Psoas muscle (tissue), 8 donors: ENCODE results near the gene B4GALT1. TPM values are rescaled to one million over a fixed set of nuclear protein-coding genes. Genes with fewer than 3 reads are reported as not detected.

Source experiments
- ATAC-seq, 4 donors: fragments of 200-7000 bp; cut with Tn5 transposase; one replicate each; pipeline ENCODE4 v1.9.1; 2020; ENCODE audit warnings: moderate library complexity in 3 of 4, mild to moderate bottlenecking in 2 of 4
- DNase-seq, 2 donors: peaks; one replicate each; pipeline ENCODE4 v3.0.0-alpha.2; 2020
- H3K27ac ChIP-seq: fragments of 200-600 bp; one replicate; pipeline ENCODE4 v1.8.0; 2022
- H3K27me3 ChIP-seq, 3 donors: fragments of 200-600 bp in 1 of 3; one replicate each; pipeline versions ENCODE4 v1.6.1 to v1.8.0; 2013 to 2022; ENCODE audit warnings: low read length in 2 of 3, mild to moderate bottlenecking in 2 of 3, moderate library complexity in 1 of 3; ENCODE audit not compliant: insufficient read depth in 3 of 3
- H3K36me3 ChIP-seq, 2 donors: fragments of 200-600 bp in 1 of 2; one replicate each; pipeline versions ENCODE4 v1.6.1 to v1.8.0; 2013 to 2022; ENCODE audit warnings: low read depth in 1 of 2, mild to moderate bottlenecking in 1 of 2, moderate library complexity in 1 of 2; ENCODE audit not compliant: insufficient read depth in 1 of 2
- H3K4me1 ChIP-seq: fragments of 200-600 bp; one replicate; pipeline ENCODE4 v1.8.0; 2022
- H3K4me3 ChIP-seq: fragments of 200-600 bp; one replicate; pipeline ENCODE4 v1.8.0; 2022; ENCODE audit warnings: mild to moderate bottlenecking
- H3K9me3 ChIP-seq: fragments of 200-600 bp; one replicate; pipeline ENCODE4 v1.8.0; 2022
- WGBS, 3 donors: extraction: QIAGEN DNeasy Blood & Tissue Kit; methylation state at CpG; one replicate each; pipeline versions ENCODE4 v1.1.6 to v1.1.7; 2013; 5-methylcytosine and 5-hydroxymethylcytosine counted together
- intact Hi-C, 2 donors: fragments of 100-400 bp; cut with DNase I; formaldehyde crosslinking; loops; one replicate each; pipeline versions ENCODE4 v1.11.0 to v1.14.2; 2022
- polyA plus RNA-seq, 3 donors: library from polyadenylated mRNA; stranded (reverse); fragments of 200-250 nt; gene quantifications; one replicate each; pipeline ENCODE4 v1.2.3, GENCODE V29; 2013
- total RNA-seq, 4 donors: library from RNA; stranded (reverse); fragmentation: NEBNext Ultra II Directional in 2 of 4; extraction: Animal tissue kit (Norgen Biotek cat#: 25700) in 2 of 4; gene quantifications; one replicate each; pipeline versions ENCODE4 v1.2.1 to v1.2.4, GENCODE V29; 2021 to 2023
- TF ChIP-seq, protein P1 (sequence below): fragments of 200-600 bp; IDR thresholded peaks from one replicate; pipeline ENCODE4 v1.8.0; 2022; ENCODE audit warnings: antibody characterized with exemption
- donor health status: healthy with polysubstance abuse.
- donor health status: DM: no; HTN: no; CAD: no; lungs with moderate emphysema.
- donor health status: Bipolar disorder and iron deficiency.
- donor health status: healthy.
- donor health status: DM: yes; HTN: yes; CAD: no.
- donor health status: DM: no; HTN: no; CAD: no.
- donor health status: DM: no; HTN: no; CAD: no.
- donor health status: DM: yes; HTN: yes; CAD: no.

The B4GALT1 gene
- total and polyA plus RNA-seq, 7 donors, result 13.0 to 28.1 (median 22.3) TPM

- ATAC-seq, result no peak
- H3K36me3 ChIP-seq, result no peaks in the 10 kb centered on the region
- H3K9me3 ChIP-seq, result no peaks in the 10 kb centered on the region
- no peaks in the 10 kb centered on the region for H3K27me3 ChIP-seq
- 83 to 89% (median 86%) methylated on average over 5 of the region's 5 CpGs for WGBS, 3 donors
- no peak overlapping the region for H3K27ac ChIP-seq
- no peak for DNase-seq
- peaks cover 38% of the 10 kb centered on the region for H3K4me1 ChIP-seq
- TF ChIP-seq, protein P1, sequence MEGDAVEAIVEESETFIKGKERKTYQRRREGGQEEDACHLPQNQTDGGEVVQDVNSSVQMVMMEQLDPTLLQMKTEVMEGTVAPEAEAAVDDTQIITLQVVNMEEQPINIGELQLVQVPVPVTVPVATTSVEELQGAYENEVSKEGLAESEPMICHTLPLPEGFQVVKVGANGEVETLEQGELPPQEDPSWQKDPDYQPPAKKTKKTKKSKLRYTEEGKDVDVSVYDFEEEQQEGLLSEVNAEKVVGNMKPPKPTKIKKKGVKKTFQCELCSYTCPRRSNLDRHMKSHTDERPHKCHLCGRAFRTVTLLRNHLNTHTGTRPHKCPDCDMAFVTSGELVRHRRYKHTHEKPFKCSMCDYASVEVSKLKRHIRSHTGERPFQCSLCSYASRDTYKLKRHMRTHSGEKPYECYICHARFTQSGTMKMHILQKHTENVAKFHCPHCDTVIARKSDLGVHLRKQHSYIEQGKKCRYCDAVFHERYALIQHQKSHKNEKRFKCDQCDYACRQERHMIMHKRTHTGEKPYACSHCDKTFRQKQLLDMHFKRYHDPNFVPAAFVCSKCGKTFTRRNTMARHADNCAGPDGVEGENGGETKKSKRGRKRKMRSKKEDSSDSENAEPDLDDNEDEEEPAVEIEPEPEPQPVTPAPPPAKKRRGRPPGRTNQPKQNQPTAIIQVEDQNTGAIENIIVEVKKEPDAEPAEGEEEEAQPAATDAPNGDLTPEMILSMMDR, result no peak
- intact Hi-C loops, result no loop called here
- H3K4me3 ChIP-seq, result no peak overlapping the region
Observed at GRCh38 chr9:33105504-33105903, 61.6 kb downstream of the B4GALT1 start.

DNA sequence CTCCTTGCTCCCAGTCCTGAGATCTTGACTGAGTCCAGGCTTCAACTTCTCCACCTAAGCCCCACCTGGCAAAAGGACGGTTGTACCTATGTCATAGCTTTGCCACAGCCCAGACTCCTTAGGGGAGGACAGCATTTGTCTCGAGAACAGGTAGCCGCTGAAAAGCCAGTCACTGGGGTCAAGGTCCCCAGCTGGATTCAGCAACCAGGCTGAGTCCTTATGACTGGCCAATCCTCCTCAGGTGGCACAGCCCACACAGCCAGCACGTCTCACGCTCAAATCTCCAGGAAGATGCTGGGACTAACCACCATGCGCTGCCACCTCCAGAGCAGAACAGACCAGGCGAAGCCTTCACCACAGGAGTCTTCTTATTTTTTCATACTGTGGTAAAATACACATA lies 62.7 kb downstream of the B4GALT1 start:
- TF ChIP-seq, protein P1, result no peak
- H3K36me3 ChIP-seq, result no peaks in the 10 kb centered on the region
- no peak for ATAC-seq
- no peaks in the 10 kb centered on the region for H3K9me3 ChIP-seq
- 89 to 96% (median 94%) methylated on average over 7 of the region's 7 CpGs for WGBS, 3 donors
- no peaks in the 10 kb centered on the region for H3K27me3 ChIP-seq
- DNase-seq, result no peak
- H3K4me1 ChIP-seq, result peaks cover 38% of the 10 kb centered on the region
- no peak overlapping the region for H3K4me3 ChIP-seq
- no peak overlapping the region for H3K27ac ChIP-seq
- intact Hi-C loops, result loop anchor here in 1 of 2 donors (5.0 kb wide), 2 partner anchors 33 to 58 kb away; no protein-coding TSS in a partner anchor

GRCh38 chr9:33103501-33104281 lies 63.4 kb downstream of the B4GALT1 start:
- Histone ChIP-seq H3K27ac (no peak overlapping the region), H3K9me3 (no peaks in the 10 kb centered on the region), H3K27me3 (no peaks in the 10 kb centered on the region), H3K4me3 (no peak overlapping the region), H3K4me1 (peaks cover 38% of the 10 kb centered on the region), H3K36me3 (no peaks in the 10 kb centered on the region)
- 69 to 83% (median 75%) methylated on average over 8 of the region's 8 CpGs for WGBS, 3 donors
- TF ChIP-seq, protein P1, result no peak
- DNase-seq (no peak), ATAC-seq (no peak)
- intact Hi-C loops, result loop anchor here in 1 of 2 donors (5.0 kb wide), 2 partner anchors 34 to 59 kb away; no protein-coding TSS in a partner anchor

- 94 to 95% (median 94%) methylated on average over 13 of the region's 13 CpGs for WGBS, 3 donors
- H3K9me3 ChIP-seq, result no peaks in the 10 kb centered on the region
- H3K36me3 ChIP-seq, result no peaks in the 10 kb centered on the region
- intact Hi-C loops, result loop anchor here in 1 of 2 donors (5.0 kb wide), 2 partner anchors 35 to 60 kb away; no protein-coding TSS in a partner anchor
- H3K4me3 ChIP-seq, result no peak overlapping the region
- H3K27ac ChIP-seq, result peak overlapping the region; percentile 79
- TF ChIP-seq, protein P1, result no peak
- peaks cover 37% of the 10 kb centered on the region for H3K4me1 ChIP-seq
- no peak for ATAC-seq
- H3K27me3 ChIP-seq, result no peaks in the 10 kb centered on the region
- no peak for DNase-seq
Observed at GRCh38 chr9:33102551-33103210, 64.5 kb downstream of the B4GALT1 start.
